ENCODE results near the gene GSTA4.
"Not testable (repeated sequence)": the region's sequence is repeated elsewhere in the genome, so short reads cannot be mapped to it uniquely, and the experiment has no call there.

The GSTA4 gene

GRCh38 chr6:53014744-53015143, 19.7 kb upstream of the GSTA4 start:
- TF ChIP-seq CTCF (conservative IDR thresholded peaks at IDR 0.05; ENCODE audit: low read depth, low read length) = no peak
- H3K4me3 ChIP-seq (ENCODE audit: low read length) = no peak overlapping the region
- no peak for DNase-seq (ENCODE audit: low read depth)

- no peak overlapping the region for H3K4me3 ChIP-seq (ENCODE audit: low read length)
- no peak for DNase-seq (ENCODE audit: low read depth)
- no peak for TF ChIP-seq CTCF (conservative IDR thresholded peaks at IDR 0.05; ENCODE audit: low read depth, low read length)
Measured at GRCh38 chr6:53014063-53014462, 19.0 kb upstream of the GSTA4 start.

- TF ChIP-seq CTCF (conservative IDR thresholded peaks at IDR 0.05; ENCODE audit: low read depth, low read length) = no peak
- H3K4me3 ChIP-seq (ENCODE audit: low read length) = no peak overlapping the region
- no peak for DNase-seq (ENCODE audit: low read depth)
Measured at GRCh38 chr6:53011979-53012378, 16.9 kb upstream of the GSTA4 start.

- no peak overlapping the region for H3K4me3 ChIP-seq (ENCODE audit: low read length)
- DNase-seq (ENCODE audit: low read depth) = no peak
- no peak for TF ChIP-seq CTCF (conservative IDR thresholded peaks at IDR 0.05; ENCODE audit: low read depth, low read length)
Measured at GRCh38 chr6:53010504-53010903, 15.4 kb upstream of the GSTA4 start.

GRCh38 chr6:53009511-53009910, 14.4 kb upstream of the GSTA4 start:
- TF ChIP-seq CTCF (conservative IDR thresholded peaks at IDR 0.05; ENCODE audit: low read depth, low read length) = no peak
- no peak overlapping the region for H3K4me3 ChIP-seq (ENCODE audit: low read length)
- no peak for DNase-seq (ENCODE audit: low read depth)

GRCh38 chr6:53009056-53009455, 14.0 kb upstream of the GSTA4 start:
- DNase-seq (ENCODE audit: low read depth) = no peak
- H3K4me3 ChIP-seq (ENCODE audit: low read length) = no peak overlapping the region
- TF ChIP-seq CTCF (conservative IDR thresholded peaks at IDR 0.05; ENCODE audit: low read depth, low read length) = no peak

- not testable (repeated sequence) for DNase-seq (ENCODE audit: low read depth)
Measured at GRCh38 chr6:53008192-53008687, 13.2 kb upstream of the GSTA4 start.

More at GRCh38 chr6:53008192-53008687, 13.2 kb upstream of the GSTA4 start:
- not testable (repeated sequence) for H3K4me3 ChIP-seq (ENCODE audit: low read length)
